Activated CD8-positive, alpha-beta T cell treated with anti-CD3 and anti-CD28 coated beads for 36 hours (primary cell): Measurements from ENCODE around the gene PRKD2. TPM values are rescaled to one million over a fixed set of nuclear protein-coding genes. Genes with fewer than 3 reads are reported as not detected.

Experiments used
- ATAC-seq: fragments of 200-7000 bp; cut with Tn5 transposase; one replicate; pipeline ENCODE4 v1.10.0; 2021; ENCODE audit warnings: mild to moderate bottlenecking, moderate library complexity
- CTCF ChIA-PET: fragments of 350-600 bp; sonication (Branson Sonifier 250); formaldehyde crosslinking; loops from one replicate; lab custom pipeline; 2021; ENCODE audit warnings: antibody characterized with exemption; lab: Charles Lee
- POLR2A ChIA-PET: fragments of 350-600 bp; sonication (Branson Sonifier 250); formaldehyde crosslinking; loops from one replicate; lab custom pipeline; 2021; ENCODE audit warnings: antibody characterized with exemption; lab: Charles Lee
- DNase-seq: peaks from one replicate; pipeline ENCODE4 v3.0.0-alpha.2; 2020
- H3K27ac Mint-ChIP-seq: one replicate; pipeline ENCODE4 v1.8.0; 2021; ENCODE audit warnings: mild to moderate bottlenecking, mixed read lengths
- H3K27me3 Mint-ChIP-seq: one replicate; pipeline ENCODE4 v1.8.0; 2021; ENCODE audit warnings: mixed read lengths
- H3K36me3 Mint-ChIP-seq: one replicate; pipeline ENCODE4 v1.8.0; 2021; ENCODE audit warnings: low read depth, mixed read lengths
- H3K4me1 Mint-ChIP-seq: one replicate; pipeline ENCODE4 v1.8.0; 2021; ENCODE audit warnings: low read depth, mixed read lengths
- H3K4me3 Mint-ChIP-seq: one replicate; pipeline ENCODE4 v1.8.0; 2021; ENCODE audit warnings: mild to moderate bottlenecking, moderate library complexity, mixed read lengths
- H3K9me3 Mint-ChIP-seq: one replicate; pipeline ENCODE4 v1.8.0; 2021; ENCODE audit warnings: mixed read lengths
- intact Hi-C: fragments of 100-400 bp; cut with micrococcal nuclease; formaldehyde crosslinking; loops from one replicate; pipeline ENCODE4 v1.10.0; 2022
- total RNA-seq, 2 experiments: library from RNA; stranded (reverse); gene quantifications; one replicate each; pipeline ENCODE4 v1.2.3, GENCODE V29; 2021
- TF ChIP-seq, protein P1 (sequence below): fragments of 200-600 bp; IDR thresholded peaks from one replicate; pipeline ENCODE4 v1.8.0; 2022; ENCODE audit warnings: antibody characterized with exemption, mild to moderate bottlenecking

PRKD2 gene
- total RNA-seq, 2 experiments from 2014 or later, result 81.1 to 86.0 TPM

GRCh38 chr19:46661735-46662592 is 55.0 kb downstream of the PRKD2 start:
- Mint-ChIP-seq H3K36me3 (no peaks in the 10 kb centered on the region), H3K9me3 (no peaks in the 10 kb centered on the region), H3K4me3 (peak overlapping the region; percentile 74), H3K27me3 (peaks cover 20% of the 10 kb centered on the region), H3K4me1 (peaks cover 25% of the 10 kb centered on the region), H3K27ac (peak overlapping the region; percentile 69)
- ATAC-seq (peak; percentile 50), DNase-seq (peak; percentile 87)
- ChIA-PET POLR2A (interaction anchor here (0.6 to 4.1 kb wide), 18 partner anchors 11 to 146 kb away, joined by 3 to 28 read pairs (median 4); partner anchors contain the start of gene CALM3), CTCF (interaction anchor here (0.6 to 4.9 kb wide), 41 partner anchors 9 to 293 kb away, joined by 3 to 300 read pairs (median 6); partner anchors contain the start of genes CALM3, GNG8, PRKD2 and PTGIR)
- TF ChIP-seq, protein P1, sequence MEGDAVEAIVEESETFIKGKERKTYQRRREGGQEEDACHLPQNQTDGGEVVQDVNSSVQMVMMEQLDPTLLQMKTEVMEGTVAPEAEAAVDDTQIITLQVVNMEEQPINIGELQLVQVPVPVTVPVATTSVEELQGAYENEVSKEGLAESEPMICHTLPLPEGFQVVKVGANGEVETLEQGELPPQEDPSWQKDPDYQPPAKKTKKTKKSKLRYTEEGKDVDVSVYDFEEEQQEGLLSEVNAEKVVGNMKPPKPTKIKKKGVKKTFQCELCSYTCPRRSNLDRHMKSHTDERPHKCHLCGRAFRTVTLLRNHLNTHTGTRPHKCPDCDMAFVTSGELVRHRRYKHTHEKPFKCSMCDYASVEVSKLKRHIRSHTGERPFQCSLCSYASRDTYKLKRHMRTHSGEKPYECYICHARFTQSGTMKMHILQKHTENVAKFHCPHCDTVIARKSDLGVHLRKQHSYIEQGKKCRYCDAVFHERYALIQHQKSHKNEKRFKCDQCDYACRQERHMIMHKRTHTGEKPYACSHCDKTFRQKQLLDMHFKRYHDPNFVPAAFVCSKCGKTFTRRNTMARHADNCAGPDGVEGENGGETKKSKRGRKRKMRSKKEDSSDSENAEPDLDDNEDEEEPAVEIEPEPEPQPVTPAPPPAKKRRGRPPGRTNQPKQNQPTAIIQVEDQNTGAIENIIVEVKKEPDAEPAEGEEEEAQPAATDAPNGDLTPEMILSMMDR, result peak; percentile 93
- intact Hi-C loops, result loop anchor here (1.0 to 5.0 kb wide), 2 partner anchors 48 to 135 kb away; no protein-coding TSS in a partner anchor

DNA sequence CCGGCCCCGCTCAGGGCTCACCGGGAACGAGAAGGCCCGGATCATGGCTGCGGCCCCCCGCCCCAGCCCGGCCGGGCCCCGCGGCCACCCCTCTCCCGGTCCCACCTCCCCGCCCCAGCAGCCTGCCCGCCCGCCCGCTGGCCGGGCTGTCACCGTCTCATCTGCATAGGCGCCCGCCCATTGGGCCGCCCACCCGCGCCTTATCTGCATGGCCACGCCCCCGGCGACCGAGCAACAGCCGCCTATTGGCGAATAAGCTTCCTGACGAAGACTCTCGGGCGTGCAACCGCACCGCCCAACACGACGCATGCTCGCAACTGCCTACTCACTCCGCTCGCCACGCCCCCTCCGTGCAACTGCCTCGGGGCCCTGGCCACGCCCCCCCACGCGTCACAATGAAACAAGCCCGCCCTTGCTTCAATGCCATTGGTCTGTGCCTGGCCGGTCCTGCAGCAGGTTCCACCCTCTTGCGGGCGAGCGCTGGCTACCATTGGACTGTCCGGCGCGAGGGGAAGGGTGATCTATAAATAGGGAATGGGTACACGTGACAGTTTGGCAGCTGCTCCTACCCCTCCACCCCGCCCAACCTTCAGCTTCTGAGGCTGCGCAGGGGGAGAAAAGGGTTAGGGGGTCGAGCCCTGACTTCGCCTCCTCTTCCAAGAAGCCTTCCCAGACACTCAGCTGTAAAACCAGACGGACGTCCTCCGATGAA is 55.7 kb downstream of the PRKD2 start, which contains the start of gene DACT3:
DACT3 (minus strand) TSS at position 163 of the 712 bp plus-strand sequence; CDS start at position 45, 118 bp downstream.
- intact Hi-C loops, result loop anchor here (5.0 kb wide), 1 partner anchor 134 kb away; no protein-coding TSS in a partner anchor
- peak within 1 kb of the TSS; percentile 74 for H3K4me3 Mint-ChIP-seq
- TF ChIP-seq, protein P1, result no peak
- H3K27me3 Mint-ChIP-seq, result peaks cover 22% of the 10 kb centered on the region
- CTCF ChIA-PET, result interaction anchor here (1.0 to 4.9 kb wide), 33 partner anchors 9 to 587 kb away, joined by 3 to 300 read pairs (median 7); partner anchors contain the start of genes CALM3, GNG8 and PTGIR
- no peaks in the 10 kb centered on the region for H3K9me3 Mint-ChIP-seq
- POLR2A ChIA-PET, result interaction anchor here (0.6 to 4.1 kb wide), 18 partner anchors 12 to 145 kb away, joined by 3 to 28 read pairs (median 4); partner anchors contain the start of gene CALM3
- ATAC-seq (peak; percentile 88), DNase-seq (peak; percentile 100)
- peaks cover 25% of the 10 kb centered on the region for H3K4me1 Mint-ChIP-seq
- no peaks in the 10 kb centered on the region for H3K36me3 Mint-ChIP-seq
- H3K27ac Mint-ChIP-seq, result peak within 1 kb of the TSS; percentile 69

- no peaks in the 10 kb centered on the region for H3K36me3 Mint-ChIP-seq
- ATAC-seq (no peak), DNase-seq (peak; percentile 43)
- peak overlapping the region; percentile 74 for H3K4me3 Mint-ChIP-seq
- no peak overlapping the region for H3K27ac Mint-ChIP-seq
- H3K4me1 Mint-ChIP-seq, result peaks cover 25% of the 10 kb centered on the region
- POLR2A ChIA-PET, result interaction anchor here (1.0 to 4.1 kb wide), 9 partner anchors 13 to 138 kb away, joined by 3 to 28 read pairs (median 5); partner anchors contain the start of gene CALM3
- intact Hi-C loops, result loop anchor here (5.0 kb wide), 1 partner anchor 133 kb away; no protein-coding TSS in a partner anchor
- peaks cover 22% of the 10 kb centered on the region for H3K27me3 Mint-ChIP-seq
- CTCF ChIA-PET, result interaction anchor here (1.2 to 4.9 kb wide), 18 partner anchors 8 to 587 kb away, joined by 3 to 300 read pairs (median 14); partner anchors contain the start of genes CALM3, GNG8 and PTGIR
- TF ChIP-seq, protein P1, result no peak
- H3K9me3 Mint-ChIP-seq, result no peaks in the 10 kb centered on the region
Measured at GRCh38 chr19:46660551-46661019, 56.3 kb downstream of the PRKD2 start.

DNA sequence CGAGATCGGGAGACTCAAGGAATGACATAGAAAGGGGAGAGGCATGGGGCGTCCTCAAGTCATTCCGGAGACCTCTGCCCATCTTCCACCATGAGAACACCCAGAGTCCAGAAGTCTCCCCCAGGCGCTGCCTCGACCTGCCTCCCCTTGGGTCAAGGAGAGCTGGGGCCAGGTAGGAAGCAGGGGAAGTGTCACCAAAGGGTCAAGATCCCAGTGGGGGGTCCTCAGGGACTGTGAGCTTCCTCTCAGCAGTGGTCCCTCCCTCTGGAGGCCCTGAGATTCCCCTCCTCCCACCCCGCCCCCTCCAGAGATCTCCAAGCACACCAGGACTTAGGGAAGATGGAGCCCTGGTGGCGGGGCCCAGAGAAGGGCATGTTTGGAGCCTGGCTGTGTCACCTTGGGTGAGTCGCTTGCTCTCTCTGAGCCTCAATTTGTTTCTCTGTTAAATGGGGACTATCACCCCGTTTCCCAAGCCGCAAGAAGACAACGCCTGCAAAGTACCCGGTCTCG is 56.9 kb downstream of the PRKD2 start:
- ChIA-PET CTCF (interaction anchor here (0.9 to 4.9 kb wide), 8 partner anchors 17 to 588 kb away, joined by 3 to 300 read pairs (median 3); partner anchors contain the start of gene CALM3), POLR2A (interaction anchor here (1.1 to 4.1 kb wide), 7 partner anchors 12 to 60 kb away, joined by 3 to 28 read pairs (median 11); partner anchors contain the start of gene CALM3)
- H3K4me1 Mint-ChIP-seq, result peaks cover 25% of the 10 kb centered on the region
- no peak for ATAC-seq
- TF ChIP-seq, protein P1, result no peak
- intact Hi-C loops, result loop anchor here (5.0 kb wide), 1 partner anchor 133 kb away; no protein-coding TSS in a partner anchor
- H3K36me3 Mint-ChIP-seq, result no peaks in the 10 kb centered on the region
- H3K27me3 Mint-ChIP-seq, result peaks cover 24% of the 10 kb centered on the region
- no peaks in the 10 kb centered on the region for H3K9me3 Mint-ChIP-seq
- peak overlapping the region; percentile 74 for H3K4me3 Mint-ChIP-seq
- DNase-seq, result peak; percentile 35
- no peak overlapping the region for H3K27ac Mint-ChIP-seq
